ENCODE data around the gene FXYD3.

The FXYD3 gene

GRCh38 chr19:35162471-35163326 is 47.1 kb downstream of the FXYD3 start:
- Histone ChIP-seq H3K27me3 (ENCODE audit: insufficient read depth, low read length) (peaks cover 2% of the 10 kb centered on the region), H3K36me3 (ENCODE audit: insufficient read depth, low read length) (no peaks in the 10 kb centered on the region), H3K4me3 (ENCODE audit: low read length) (no peak overlapping the region), H3K9me3 (ENCODE audit: low read length) (peaks cover 3% of the 10 kb centered on the region), H3K4me1 (ENCODE audit: insufficient read depth, low read length) (peaks cover 25% of the 10 kb centered on the region), H2AFZ (ENCODE audit: low read depth, low read length) (no peak overlapping the region)

DNA sequence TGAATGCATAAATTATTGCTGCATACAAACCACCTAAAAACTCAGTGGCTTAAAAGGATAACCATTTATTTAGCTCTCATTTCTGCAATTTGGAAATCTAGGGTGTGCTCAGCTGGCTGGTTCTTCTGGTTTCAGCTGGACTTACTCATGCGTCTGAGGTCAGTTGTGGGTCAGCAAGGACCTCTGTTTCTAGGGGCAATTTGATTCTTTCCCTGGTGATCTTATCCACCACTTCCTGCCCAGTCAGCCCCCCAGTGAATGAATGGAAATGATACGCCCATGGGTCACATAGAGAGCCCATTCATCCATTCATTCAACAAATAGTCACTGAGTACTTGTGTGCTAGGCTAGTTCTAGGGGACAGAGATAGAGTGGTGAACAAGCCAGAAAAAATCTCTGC is 48.8 kb downstream of the FXYD3 start:
- no peak overlapping the region for H3K4me3 ChIP-seq (ENCODE audit: low read length)
- no peak overlapping the region for H2AFZ ChIP-seq (ENCODE audit: low read depth, low read length)
- H3K36me3 ChIP-seq (ENCODE audit: insufficient read depth, low read length), result no peaks in the 10 kb centered on the region
- H3K4me1 ChIP-seq (ENCODE audit: insufficient read depth, low read length), result peaks cover 25% of the 10 kb centered on the region
- no peaks in the 10 kb centered on the region for H3K27me3 ChIP-seq (ENCODE audit: insufficient read depth, low read length)
- H3K9me3 ChIP-seq (ENCODE audit: low read length), result peaks cover 3% of the 10 kb centered on the region

DNA sequence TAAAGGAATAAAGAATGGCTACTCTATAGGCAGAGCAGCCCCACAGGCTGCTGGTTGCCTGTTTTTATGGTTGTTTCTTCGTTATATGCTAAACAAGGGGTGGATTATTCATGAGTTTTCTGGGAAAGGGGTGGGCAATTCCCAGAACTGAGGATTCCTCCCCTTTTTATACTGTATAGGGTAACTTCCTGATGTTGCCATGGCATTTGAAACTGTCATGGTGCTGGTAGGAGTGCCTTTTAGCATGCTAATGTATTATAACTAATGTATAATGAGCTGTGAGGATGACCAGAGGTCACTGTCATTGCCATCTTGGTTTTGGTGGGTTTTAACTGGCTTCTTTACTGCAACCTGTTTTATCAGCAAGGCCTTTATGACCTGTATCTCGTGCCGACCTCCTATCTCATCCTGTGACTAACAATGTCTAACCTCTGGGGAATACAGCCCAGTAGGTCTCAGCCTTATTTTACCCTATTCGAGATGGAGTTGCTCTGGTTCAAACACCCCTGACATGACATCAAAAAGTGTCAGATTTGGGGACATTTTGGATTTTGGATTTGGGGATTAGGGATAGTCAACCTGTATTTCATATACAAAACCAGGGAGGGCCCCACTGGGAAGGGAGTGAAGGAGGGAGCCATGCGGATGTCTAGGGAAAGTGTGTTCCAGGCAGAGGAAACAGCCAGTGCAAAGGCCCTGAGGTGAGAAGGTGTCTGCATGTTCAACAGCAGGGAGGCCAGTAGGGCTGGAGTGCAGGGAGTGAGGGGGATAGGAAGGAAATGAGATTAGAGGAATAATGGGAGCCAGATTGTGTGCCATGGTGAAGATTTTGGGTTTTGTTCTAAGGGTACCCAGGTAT is 49.8 kb downstream of the FXYD3 start:
- Histone ChIP-seq H3K4me1 (ENCODE audit: insufficient read depth, low read length) (peaks cover 25% of the 10 kb centered on the region), H3K4me3 (ENCODE audit: low read length) (peak overlapping the region; percentile 21), H3K27me3 (ENCODE audit: insufficient read depth, low read length) (no peaks in the 10 kb centered on the region), H2AFZ (ENCODE audit: low read depth, low read length) (no peak overlapping the region), H3K9me3 (ENCODE audit: low read length) (peaks cover 3% of the 10 kb centered on the region), H3K36me3 (ENCODE audit: insufficient read depth, low read length) (no peaks in the 10 kb centered on the region)

GRCh38 chr19:35166100-35167063 is 50.8 kb downstream of the FXYD3 start:
- H2AFZ ChIP-seq (ENCODE audit: low read depth, low read length), result no peak overlapping the region
- peaks cover 3% of the 10 kb centered on the region for H3K9me3 ChIP-seq (ENCODE audit: low read length)
- H3K4me3 ChIP-seq (ENCODE audit: low read length), result no peak overlapping the region
- H3K4me1 ChIP-seq (ENCODE audit: insufficient read depth, low read length), result peaks cover 25% of the 10 kb centered on the region
- H3K27me3 ChIP-seq (ENCODE audit: insufficient read depth, low read length), result no peaks in the 10 kb centered on the region
- no peaks in the 10 kb centered on the region for H3K36me3 ChIP-seq (ENCODE audit: insufficient read depth, low read length)

DNA sequence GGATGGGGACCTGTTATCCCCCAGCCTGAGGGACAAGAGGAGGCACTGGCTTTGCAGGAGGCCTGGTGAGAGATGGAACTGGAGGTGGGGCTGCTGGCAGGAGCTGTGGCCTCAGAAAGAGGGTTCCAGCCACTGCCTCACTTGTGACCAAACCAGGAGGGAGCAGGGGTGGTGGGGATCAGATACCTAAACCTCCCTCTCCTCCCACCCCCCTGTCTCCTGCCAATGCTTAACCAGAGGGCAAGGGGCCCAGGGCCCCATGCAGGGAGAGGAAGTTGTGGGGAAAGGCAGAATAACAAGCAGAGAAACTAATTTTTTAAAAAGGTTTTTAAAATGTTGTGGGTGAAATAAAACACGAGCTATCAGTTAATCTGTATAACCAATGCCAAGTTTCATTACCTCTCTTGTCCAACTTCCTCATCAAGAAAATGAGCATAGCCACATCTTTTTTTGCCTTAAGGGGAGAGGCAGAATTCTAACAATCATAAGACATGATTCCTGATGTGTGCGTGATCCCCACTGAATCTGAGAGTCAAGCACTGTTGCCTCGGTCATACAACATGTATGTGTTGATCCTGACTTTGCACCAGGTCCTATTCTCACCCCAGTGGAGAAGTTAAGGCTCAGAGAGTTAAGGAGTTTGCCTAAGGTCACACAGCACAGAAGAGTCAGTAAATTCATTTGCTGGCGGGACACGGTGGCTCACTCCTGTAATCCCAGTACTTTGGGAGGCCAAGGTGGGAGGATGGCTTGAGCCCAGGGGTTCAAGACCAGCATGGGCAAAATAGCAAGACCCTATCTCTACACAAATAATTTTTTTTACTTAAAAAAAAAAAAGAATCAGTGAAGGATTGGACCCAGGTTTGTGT is 51.9 kb downstream of the FXYD3 start:
- peaks cover 25% of the 10 kb centered on the region for H3K4me1 ChIP-seq (ENCODE audit: insufficient read depth, low read length)
- no peaks in the 10 kb centered on the region for H3K27me3 ChIP-seq (ENCODE audit: insufficient read depth, low read length)
- H3K9me3 ChIP-seq (ENCODE audit: low read length), result peaks cover 2% of the 10 kb centered on the region
- H3K36me3 ChIP-seq (ENCODE audit: insufficient read depth, low read length), result no peaks in the 10 kb centered on the region
- no peak overlapping the region for H2AFZ ChIP-seq (ENCODE audit: low read depth, low read length)
- H3K4me3 ChIP-seq (ENCODE audit: low read length), result no peak overlapping the region

- Histone ChIP-seq H3K4me3 (ENCODE audit: low read length) (no peak overlapping the region), H2AFZ (ENCODE audit: low read depth, low read length) (no peak overlapping the region), H3K27me3 (ENCODE audit: insufficient read depth, low read length) (no peaks in the 10 kb centered on the region), H3K9me3 (ENCODE audit: low read length) (peaks cover 2% of the 10 kb centered on the region), H3K36me3 (ENCODE audit: insufficient read depth, low read length) (no peaks in the 10 kb centered on the region), H3K4me1 (ENCODE audit: insufficient read depth, low read length) (peaks cover 25% of the 10 kb centered on the region)
Measured at GRCh38 chr19:35168196-35168595, 52.6 kb downstream of the FXYD3 start.

DNA sequence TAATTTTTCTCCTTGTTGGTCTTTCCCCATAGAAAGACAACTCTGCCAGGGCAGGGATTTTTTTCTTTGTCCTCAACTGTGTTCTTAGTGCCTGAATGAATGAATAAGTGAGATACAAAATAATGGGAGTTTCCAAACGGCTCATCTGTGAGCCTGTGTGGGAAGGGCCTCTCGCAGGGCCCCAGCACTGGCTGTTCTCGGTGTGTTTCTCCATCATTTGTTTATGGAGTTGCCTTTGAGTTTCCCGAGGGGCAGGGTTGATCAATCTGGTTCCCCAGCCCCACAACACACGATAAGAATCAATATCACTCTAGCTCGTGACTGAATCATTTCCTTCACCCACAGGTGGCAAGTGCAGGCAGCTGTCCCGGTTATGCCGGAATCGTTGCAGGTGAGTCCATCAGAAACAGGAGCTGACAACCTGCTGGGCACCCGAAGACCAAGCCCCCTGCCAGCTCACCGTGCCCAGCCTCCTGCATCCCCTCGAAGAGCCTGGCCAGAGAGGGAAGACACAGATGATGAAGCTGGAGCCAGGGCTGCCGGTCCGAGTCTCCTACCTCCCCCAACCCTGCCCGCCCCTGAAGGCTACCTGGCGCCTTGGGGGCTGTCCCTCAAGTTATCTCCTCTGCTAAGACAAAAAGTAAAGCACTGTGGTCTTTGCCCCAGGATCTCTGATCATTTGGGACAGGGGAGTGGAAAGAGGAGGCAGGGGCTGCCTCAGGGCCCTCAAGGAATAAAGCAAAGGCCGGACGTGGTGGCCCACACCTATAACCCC is 53.8 kb downstream of the FXYD3 start:
- Histone ChIP-seq H3K4me1 (ENCODE audit: insufficient read depth, low read length) (peaks cover 16% of the 10 kb centered on the region), H3K36me3 (ENCODE audit: insufficient read depth, low read length) (no peaks in the 10 kb centered on the region), H2AFZ (ENCODE audit: low read depth, low read length) (no peak overlapping the region), H3K9me3 (ENCODE audit: low read length) (peaks cover 3% of the 10 kb centered on the region), H3K4me3 (ENCODE audit: low read length) (no peak overlapping the region), H3K27me3 (ENCODE audit: insufficient read depth, low read length) (no peaks in the 10 kb centered on the region)

DNA sequence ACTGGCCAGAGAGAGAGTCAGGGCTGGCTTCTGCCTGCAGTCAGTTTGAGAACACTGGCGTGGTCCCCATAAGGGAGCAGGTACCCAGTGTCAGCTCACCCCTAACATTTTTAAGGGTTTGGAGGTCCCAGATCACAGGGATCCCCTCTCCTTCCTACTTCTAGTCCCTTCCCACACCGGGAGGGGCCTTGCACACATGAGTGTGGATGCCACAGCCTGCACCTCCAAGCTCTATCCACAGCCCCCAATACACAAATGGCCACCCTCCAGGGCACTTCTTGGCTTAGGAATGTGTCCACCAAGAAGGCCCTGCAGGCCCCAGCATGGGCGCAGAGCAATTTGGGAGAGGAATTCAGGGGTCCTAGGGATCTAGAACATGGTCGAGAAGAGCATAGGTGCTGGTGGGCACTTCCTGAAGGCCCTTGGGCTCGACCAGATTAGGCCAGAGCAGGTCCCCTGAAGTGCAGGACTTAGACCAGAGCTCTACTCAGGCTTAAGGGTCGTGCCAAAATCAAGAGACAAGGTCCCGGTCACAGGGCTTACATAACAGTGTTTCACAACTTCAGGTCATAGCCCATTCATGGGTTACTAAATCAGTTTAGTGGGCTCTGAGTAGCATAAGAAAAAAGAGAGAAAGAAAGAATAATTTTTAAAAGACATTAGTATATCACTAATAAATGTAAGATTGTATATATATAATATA is 54.9 kb downstream of the FXYD3 start:
- Histone ChIP-seq H3K4me3 (ENCODE audit: low read length) (no peak overlapping the region), H3K36me3 (ENCODE audit: insufficient read depth, low read length) (no peaks in the 10 kb centered on the region), H3K4me1 (ENCODE audit: insufficient read depth, low read length) (peaks cover 9% of the 10 kb centered on the region), H3K9me3 (ENCODE audit: low read length) (peaks cover 3% of the 10 kb centered on the region), H3K27me3 (ENCODE audit: insufficient read depth, low read length) (no peaks in the 10 kb centered on the region), H2AFZ (ENCODE audit: low read depth, low read length) (no peak overlapping the region)

DNA sequence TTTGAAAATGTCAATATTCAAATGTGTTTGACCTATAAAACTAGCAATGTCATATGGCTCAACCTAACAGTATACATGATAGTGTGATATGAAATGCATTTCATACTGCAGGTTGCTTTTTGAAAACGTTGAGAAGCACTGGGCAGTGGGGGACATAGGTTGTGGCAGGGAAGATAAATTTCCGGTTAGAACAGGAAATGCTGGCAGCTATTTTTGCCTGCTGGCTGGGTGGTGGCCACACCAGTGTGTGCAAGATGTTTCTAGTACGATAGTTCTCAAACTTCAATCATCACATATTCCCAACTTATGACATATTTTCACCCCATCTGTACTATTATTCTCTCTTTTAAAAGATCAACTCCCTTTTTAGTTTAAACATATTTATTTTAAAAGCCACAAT is 56.1 kb downstream of the FXYD3 start:
- H3K4me1 ChIP-seq (ENCODE audit: insufficient read depth, low read length), result peaks cover 3% of the 10 kb centered on the region
- no peak overlapping the region for H3K4me3 ChIP-seq (ENCODE audit: low read length)
- H3K9me3 ChIP-seq (ENCODE audit: low read length), result peaks cover 2% of the 10 kb centered on the region
- no peaks in the 10 kb centered on the region for H3K36me3 ChIP-seq (ENCODE audit: insufficient read depth, low read length)
- no peak overlapping the region for H2AFZ ChIP-seq (ENCODE audit: low read depth, low read length)
- H3K27me3 ChIP-seq (ENCODE audit: insufficient read depth, low read length), result no peaks in the 10 kb centered on the region

All from neuron (in vitro differentiated cells).